SIG-M5 treated with dmso at 0.1 percent for 504 hours (cell line): ENCODE measurements around the gene FABP3.

Experiments used
- DNase-seq: peaks from one replicate; lab custom pipeline; 2025; ENCODE audit not compliant: unreplicated experiment; lab: John Stamatoyannopoulos, UW

The FABP3 gene

GRCh38 chr1:31373897-31374486 lies 1.1 kb upstream of the FABP3 start:
- DNase-seq, result no peak

DNA sequence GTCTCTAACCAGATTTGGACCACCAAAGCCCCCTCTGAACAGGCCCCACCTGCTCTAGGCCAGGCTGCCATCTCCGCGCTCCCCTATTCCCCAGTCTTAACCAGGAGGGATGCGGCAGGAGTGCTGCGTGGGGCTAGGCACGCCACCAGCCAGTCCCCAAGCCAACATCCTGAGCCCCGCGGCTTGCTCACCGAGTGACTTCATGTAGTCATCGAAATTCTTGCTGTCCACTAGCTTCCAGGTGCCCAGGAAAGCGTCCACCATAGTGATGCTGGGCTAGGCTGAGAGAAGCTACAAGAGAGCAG lies 173 bp downstream of the FABP3 start:
- DNase-seq, result no peak

GRCh38 chr1:31372051-31372450 lies 825 bp downstream of the FABP3 start:
- no peak for DNase-seq

- DNase-seq, result no peak
These were observed 1.5 kb downstream of the FABP3 start for GRCh38 chr1:31371121-31371959.

DNA sequence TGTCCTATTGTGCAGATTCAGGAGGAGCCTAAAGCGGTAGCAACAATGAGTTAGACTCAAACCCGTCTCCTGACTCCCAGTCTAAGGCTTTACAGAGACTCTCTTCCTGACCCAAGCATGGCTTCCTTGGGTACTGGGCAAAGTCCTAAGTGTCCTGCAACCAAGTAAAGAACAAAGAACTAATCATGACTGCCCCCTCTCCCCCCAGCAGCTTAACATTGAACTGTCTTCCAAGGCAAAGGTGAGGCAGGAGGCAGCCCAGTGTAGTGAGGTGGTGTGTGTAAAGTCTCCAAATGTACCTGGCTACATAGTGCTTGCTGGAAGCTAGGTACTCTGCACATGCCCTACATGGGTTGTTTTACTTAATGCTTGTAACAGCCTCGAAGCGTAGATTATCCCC lies 2.3 kb downstream of the FABP3 start:
- no peak for DNase-seq

GRCh38 chr1:31370021-31370420 lies 2.9 kb downstream of the FABP3 start:
- DNase-seq, result no peak

GRCh38 chr1:31368611-31369107 lies 4.2 kb downstream of the FABP3 start:
- DNase-seq, result no peak

DNA sequence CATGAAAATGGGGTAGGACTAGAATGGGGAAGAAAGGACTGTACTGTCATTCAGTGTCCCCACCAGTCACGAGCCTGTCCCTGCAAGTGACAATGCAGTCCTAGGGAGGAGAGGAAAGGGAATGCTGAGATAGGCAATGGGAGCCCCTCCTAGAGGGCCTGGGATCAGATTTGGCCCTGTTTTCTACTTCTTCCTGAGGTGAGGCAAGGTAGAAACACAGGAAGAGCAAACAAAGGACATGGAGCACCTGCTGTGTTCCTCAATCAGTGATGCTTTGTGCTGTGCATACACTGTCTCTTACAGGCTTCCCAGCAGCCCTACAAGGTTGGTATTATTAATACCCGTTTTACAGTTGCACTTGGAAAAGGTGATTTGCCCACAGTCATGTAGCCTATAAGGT lies 6.1 kb downstream of the FABP3 start:
- DNase-seq, result no peak

GRCh38 chr1:31364561-31365250 lies 8.2 kb downstream of the FABP3 start:
- no peak for DNase-seq

- DNase-seq, result no peak
These were observed 10.8 kb downstream of the FABP3 start for GRCh38 chr1:31362032-31362431.

- no peak for DNase-seq
These were observed 11.3 kb downstream of the FABP3 start for GRCh38 chr1:31361607-31362006.

DNA sequence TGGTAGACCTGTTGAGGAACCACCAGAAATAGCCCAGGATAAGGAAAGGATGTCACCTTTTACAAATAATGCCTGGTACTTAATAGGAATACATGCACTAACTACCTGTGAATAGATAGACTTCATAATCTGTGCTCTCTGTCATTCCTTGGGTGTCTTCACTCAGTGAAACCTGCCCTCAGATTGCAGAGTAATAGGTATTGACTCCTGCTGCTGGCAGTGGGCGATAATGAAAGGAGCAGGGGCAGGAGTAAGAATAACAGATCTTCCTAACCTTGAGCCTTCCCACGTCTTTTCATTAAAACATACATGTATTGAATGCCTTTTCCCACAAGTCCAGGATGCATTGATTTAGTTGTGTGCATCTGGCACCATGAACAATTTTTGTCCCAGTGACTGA lies 16.4 kb downstream of the FABP3 start:
- DNase-seq, result no peak

GRCh38 chr1:31354283-31354682 lies 18.6 kb downstream of the FABP3 start:
- DNase-seq, result no peak

DNA sequence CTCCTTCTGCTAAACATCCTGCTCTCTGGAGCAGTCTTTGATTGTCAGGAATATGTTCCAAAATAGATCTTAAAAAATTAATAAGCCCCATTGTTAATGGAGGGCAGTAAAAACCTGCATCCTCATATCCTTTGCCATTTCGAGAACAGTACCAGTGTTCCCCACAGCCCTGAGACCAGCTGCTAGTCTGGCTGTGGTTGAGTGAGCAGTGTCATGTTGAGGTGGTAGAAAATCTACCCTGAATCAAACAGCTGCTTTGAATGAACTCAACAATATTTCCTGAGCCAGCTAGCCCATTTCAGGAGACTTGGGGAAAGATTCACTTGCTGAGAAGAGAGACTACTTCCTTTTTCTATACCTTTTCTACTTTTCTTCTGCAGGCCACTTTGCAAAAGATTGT lies 24.4 kb downstream of the FABP3 start:
- no peak for DNase-seq

GRCh38 chr1:31346785-31347184 lies 26.1 kb downstream of the FABP3 start:
- DNase-seq, result no peak

- no peak for DNase-seq
These were observed 27.2 kb downstream of the FABP3 start for GRCh38 chr1:31345635-31346034.

GRCh38 chr1:31344503-31344902 lies 28.4 kb downstream of the FABP3 start:
- DNase-seq, result no peak

- DNase-seq, result no peak
These were observed 36.0 kb downstream of the FABP3 start for GRCh38 chr1:31336687-31337467.

- peak; percentile 41 for DNase-seq
These were observed 37.9 kb downstream of the FABP3 start for GRCh38 chr1:31335007-31335406.

- DNase-seq, result no peak
These were observed 45.5 kb downstream of the FABP3 start for GRCh38 chr1:31327381-31327780.

- DNase-seq, result no peak
These were observed 46.4 kb downstream of the FABP3 start for GRCh38 chr1:31326461-31326860.
